ACHN (cell line): ENCODE measurements around the gene SOX10.
A peak's percentile ranks its signal among the peaks of the same experiment; 100 is the strongest.

ENCODE experiments used
- DNase-seq: peaks from one replicate; pipeline ENCODE4 v3.0.0-alpha.2; 2015
- in situ Hi-C: cut with HindIII; loops from 2 replicates; pipeline ENCODE4 v1.10.0; 2017; ENCODE audit warnings: low sequenced_read_pairs, low pct_ligation_motif_present, low pct_unique_long_range_greater_than_20kb

SOX10 gene

GRCh38 chr22:37983860-37984791 is at the start of gene SOX10:
Gene SOX10, minus strand, starts transcription at chr22:37984555. Its CDS starts 771 bp downstream, at chr22:37983784.
- DNase-seq, result no peak
- in situ Hi-C loops, result no loop called here

DNA sequence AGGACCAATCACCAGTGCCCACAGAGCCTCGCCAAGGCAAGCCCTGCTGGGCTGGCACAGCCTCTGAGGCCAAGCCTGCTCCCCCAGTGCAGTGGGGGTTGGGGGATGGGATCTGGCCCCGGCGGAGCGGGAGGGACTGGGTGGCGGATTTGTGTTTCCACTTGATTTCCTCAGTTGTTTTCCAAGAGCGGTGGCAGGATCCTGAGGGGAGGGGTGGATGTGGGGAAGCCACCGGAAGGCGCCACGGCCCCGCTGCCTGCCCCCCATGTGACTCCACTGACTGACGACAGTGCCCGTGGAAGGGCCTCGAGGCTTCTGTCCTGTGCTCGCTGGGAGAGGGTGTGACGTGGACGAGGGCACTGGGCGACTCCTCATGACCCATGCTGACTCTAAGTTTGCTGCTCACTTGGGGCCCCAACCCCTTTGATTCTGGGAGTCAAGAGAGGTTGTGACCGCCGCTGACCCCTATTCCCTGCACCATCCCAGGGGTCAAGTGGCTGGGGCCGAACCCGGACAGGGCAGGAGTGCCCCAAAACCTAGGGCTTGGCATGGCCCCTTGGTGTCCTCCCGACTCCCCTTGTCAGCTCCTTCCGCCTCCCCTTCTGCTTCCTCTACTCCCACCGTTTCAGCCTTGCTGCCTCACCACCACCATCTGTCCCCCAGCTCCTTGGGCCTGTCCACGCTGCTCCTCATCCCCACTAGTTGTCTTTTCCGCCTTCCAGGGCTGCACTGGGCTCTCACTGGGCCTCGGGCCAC is 49.3 kb upstream of the SOX10 start:
- DNase-seq, result no peak
- in situ Hi-C loops, result no loop called here

DNA sequence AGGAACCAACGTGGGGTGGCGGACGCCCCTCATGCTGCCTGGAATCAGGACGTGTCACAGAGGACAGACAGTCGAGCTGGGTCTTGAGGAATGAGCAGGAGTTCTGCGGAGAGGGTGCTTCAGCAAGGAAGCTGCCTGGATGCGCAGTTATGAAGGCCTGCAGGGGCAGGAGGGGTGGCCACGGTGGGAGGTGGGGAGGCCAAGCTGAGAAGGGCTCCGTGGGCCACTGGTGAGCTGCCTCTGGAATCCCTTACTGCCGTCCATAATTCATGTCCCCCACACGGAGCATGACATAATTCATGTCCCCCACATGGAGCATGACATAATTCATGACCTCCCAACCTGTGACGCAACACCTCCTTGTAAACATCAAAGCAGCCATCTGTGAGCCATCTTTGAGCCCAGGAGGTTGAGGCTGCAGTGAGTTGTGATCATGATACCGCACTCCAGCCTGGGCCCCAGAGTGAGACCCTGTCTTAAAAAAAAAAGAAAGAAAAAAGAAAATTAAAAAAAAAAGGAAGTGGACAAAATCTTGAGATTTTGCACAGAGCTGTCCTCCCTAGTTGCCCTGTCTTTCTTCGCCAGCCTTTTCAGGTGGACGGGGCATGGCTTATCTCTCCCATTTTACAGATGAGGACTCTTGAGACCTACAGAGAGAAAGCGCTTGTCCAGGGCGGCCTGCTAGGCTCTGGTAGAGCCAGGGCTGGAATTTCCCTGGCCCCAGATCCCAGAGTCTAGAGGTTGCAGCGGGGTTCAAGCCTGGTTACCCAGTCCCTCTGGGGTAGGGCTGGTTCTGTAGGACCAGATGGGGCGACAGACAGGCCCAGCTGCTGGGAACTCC is 48.5 kb upstream of the SOX10 start:
- in situ Hi-C loops, result no loop called here
- peak; percentile 34 for DNase-seq

DNA sequence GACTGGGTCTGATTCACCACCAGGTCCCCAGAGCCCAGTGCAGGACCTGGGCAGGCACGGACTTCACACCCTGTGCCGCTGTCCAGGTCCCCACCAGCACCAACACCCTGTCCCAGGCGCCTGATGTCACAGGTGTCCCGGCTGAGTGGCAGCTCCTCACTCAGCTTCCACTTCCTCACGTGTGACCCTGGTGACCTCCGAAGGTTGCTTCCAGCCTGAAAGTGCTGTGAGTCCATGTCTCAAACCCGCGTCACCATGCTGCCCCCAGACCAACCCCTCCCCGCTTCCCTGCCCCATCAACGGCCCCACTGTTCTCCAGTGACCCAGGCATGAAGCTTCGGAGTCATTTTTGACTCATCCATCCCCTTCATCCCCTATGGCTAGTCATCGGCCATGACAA is 47.1 kb upstream of the SOX10 start:
- DNase-seq, result no peak
- in situ Hi-C loops, result no loop called here

DNA sequence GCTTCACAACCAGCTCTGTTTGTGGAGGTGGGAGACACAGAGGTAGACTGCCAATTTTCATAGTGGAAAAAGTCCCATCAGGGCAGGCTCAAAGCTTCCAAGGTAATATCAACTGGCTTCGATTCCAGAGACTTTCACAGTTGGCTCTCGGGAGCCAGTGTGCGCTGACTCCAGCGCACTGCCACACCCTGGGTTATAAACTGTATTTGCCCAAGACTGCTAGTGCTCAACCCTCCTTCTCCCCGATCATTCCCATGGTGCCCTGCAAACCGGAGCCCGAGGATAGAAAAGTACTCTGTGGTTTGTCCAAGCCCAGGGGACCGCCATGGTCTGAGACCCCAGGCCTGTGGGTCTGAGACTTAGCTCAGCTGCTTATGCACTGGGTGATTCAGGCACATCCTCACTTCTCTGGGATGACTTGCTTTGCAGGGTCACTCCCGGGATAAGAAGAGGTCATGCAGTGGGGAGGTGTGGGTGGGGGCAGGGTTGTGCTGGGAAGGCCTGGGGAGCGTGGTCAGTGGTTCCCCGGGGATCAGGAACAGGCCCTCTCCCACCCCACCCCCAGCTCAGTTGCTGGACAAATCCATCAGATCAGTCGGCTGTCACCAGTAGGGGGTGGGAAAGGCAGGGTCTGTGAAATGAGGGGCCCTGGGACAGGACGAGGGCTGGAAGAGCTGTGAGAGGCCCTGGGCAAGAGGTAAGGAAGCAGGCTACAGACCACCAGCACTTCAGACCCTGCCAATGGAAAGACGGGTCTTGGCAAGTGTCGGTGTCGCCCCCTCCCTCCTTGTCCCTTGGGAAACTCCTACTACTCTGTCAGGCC is 46.2 kb upstream of the SOX10 start:
- no peak for DNase-seq
- in situ Hi-C loops, result no loop called here

DNA sequence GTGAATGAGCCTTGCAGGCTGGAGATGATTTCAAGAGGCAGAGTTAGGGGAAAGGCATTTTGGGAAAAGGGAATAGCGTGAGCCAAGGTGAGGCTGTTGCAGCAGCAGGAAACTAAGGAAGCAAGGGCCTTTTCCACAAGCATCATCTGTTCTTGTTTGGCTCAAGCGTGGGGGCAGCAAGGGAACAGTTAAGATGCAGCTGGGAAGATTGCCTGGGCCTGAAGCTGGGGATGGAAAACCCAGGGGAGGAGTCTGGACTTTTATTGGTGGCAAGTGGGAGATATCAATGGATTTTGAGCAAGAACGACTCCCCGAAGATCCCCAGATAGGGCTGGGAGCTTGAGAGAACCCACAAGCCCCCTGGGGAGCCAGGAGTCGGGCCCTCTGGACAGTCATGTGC is 45.5 kb upstream of the SOX10 start:
- in situ Hi-C loops, result no loop called here
- no peak for DNase-seq

DNA sequence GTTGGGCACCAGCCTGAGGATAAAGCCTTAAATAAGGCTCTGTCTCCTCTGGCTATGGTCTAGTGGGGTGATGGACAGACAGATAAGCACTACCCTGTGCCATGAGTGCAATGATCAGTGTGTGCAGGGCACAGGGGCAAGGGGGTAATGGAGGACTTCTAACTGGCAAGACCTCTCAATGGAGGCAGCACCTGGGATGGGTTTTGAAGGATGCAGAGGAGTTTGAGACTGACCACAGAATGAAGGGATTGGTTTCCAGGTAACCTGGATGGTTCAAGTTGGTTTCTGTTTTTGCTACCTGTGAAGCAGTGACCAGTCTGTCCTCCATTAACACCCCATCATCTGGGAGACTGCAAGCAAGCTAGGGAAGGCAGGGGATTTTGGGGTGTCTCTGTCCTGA is 45.0 kb upstream of the SOX10 start:
- DNase-seq, result no peak
- in situ Hi-C loops, result no loop called here

DNA sequence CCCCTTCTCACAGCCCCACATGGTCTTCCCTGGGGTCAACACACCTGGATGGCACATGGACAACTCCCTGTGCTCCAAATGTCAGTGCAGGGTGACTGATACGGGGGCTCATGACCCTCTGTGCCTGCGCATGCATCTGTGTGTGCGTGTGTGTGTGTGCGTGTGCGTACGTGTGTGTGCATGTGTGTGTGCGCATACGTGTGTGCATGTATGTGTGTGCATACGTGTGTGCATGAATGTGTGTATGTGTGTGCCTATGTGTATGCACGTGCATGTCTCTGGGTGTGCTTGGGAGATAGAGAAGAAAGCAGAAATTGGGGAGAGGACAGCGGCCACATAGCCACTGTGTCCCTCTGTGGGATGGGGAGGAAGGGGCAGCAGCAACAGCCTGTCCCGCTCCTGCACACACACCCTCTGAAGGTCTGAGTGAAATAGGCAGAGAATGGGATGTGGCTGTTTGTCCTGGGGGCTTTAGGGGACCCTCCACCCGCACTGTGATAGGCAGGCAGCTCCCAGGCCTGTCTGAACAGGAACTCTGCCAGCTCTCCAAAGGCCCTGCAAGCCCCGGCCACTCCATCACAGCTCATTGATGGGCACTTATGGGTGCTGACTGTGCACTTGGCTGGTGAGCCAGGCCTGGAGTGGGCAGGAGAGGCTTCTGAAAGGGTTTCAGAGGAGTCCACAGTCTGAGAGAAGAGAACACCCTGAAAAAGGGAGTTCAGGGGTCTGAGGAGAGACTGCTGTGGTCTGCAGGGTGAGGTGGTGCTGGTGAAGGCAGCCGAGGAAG is 44.2 kb upstream of the SOX10 start:
- DNase-seq, result no peak
- in situ Hi-C loops, result no loop called here

DNA sequence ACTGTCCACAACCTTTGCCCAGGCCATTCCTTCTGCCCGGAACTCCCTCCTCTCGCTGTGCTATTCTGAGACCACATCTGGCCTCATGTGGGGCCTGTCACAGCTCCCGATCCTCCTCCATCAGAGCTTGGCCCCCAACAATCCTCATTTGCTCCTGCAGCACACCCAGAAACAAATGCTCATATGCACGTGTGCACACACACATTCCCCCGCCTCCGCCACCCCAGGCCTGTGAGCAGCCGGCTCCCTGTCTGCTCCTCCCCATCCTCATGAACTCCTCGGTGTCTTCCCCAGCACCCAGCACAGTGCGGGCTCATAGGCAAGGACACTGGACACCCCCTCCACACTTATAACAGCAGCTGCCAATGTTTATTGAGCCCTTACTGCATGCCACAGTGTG is 43.1 kb upstream of the SOX10 start:
- in situ Hi-C loops, result no loop called here
- no peak for DNase-seq

- no peak for DNase-seq
- in situ Hi-C loops, result no loop called here
Observed at GRCh38 chr22:38026130-38027111, 42.1 kb upstream of the SOX10 start.

GRCh38 chr22:38025514-38025913 is 41.2 kb upstream of the SOX10 start:
- in situ Hi-C loops, result no loop called here
- DNase-seq, result no peak

DNA sequence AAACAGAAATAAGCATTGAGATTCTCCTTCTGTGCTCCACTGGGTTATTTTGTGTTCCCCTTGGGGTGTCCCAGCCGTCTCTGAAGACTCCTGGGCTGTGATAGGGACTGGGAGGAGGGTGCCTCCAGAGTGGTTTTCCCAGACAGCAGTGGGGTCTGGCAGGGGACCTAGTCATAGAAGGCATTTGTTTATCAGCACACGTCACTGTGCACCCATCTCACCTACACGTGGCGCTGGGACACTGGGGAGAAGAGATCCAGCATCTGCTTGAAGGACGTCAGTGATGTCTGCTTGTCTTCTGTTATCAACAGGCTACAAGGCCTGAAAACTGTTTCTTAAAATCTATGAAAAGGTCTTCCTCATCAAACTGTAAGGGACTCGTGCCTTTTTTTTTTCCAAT is 38.7 kb upstream of the SOX10 start:
- in situ Hi-C loops, result no loop called here

GRCh38 chr22:38021206-38021605 is 36.9 kb upstream of the SOX10 start:
- DNase-seq, result no peak
- in situ Hi-C loops, result no loop called here

More for the DNA sequence above, 38.7 kb upstream of the SOX10 start:
- no peak for DNase-seq

DNA sequence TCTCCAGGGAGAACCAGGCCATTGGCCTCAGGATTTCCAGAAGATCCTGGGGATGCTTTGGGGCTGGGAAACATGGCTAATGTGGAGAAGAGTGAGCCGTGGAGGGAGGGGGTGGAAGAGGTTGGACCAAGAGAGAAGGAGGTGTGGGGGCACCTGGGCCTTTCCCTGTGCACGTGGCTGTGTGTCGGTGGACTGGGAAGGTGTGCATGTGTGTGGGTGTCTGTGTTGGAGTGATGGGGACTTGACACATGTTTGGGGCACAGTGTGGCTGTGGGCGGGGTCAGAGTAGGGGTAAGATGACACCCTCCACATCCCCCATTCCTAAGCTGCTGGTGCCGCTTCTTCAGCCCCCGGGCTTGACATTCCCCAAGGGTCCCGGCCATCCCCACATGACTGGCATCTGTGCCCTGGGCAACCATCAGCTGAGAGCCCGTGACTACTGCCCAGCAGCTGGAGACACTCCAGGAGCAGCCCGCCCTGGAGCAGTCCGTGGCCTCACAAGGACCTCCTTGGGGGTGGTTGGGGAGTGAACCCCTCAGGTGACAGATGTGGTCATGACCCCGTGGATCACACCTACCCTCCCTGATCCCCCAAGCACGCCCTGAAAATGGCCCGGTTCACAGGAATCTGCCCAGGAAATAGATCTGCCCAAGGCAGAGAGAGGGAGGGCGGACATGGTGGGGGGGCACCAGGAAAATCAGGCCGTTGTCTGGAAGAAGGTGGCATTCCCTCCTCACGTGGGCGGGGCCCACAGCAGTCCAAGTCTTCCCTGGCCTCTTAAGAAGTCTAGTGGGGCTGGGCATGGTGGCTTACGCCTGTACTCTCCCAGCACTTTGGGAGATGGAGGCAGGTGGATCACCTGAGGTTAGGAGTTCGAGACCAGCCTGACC is 34.8 kb upstream of the SOX10 start:
- in situ Hi-C loops, result no loop called here
- DNase-seq, result no peak
